ENCODE data around the gene ERI2.
A peak's percentile ranks its signal among the peaks of the same experiment; 100 is the strongest.

ERI2 gene

GRCh38 chr16:20806168-20807050 is at the start of gene ERI2, which contains the start of gene REXO5:
ERI2 (minus strand) TSS chr16:20806472; CDS start chr16:20806430, 42 bp downstream.
REXO5 (plus strand) TSS chr16:20806527; CDS start chr16:20806954, 427 bp downstream.
- peak; percentile 97 for DNase-seq (ENCODE audit: low read depth, low spot score)

GRCh38 chr16:20854963-20855362 is 48.7 kb upstream of the ERI2 start:
- DNase-seq (ENCODE audit: low read depth, low spot score): no peak

- DNase-seq (ENCODE audit: low read depth, low spot score): no peak
Measured at GRCh38 chr16:20853981-20854620, 47.8 kb upstream of the ERI2 start.

GRCh38 chr16:20853143-20853542 is 46.9 kb upstream of the ERI2 start:
- DNase-seq (ENCODE audit: low read depth, low spot score): no peak

- no peak for DNase-seq (ENCODE audit: low read depth, low spot score)
Measured at GRCh38 chr16:20851601-20852000, 45.3 kb upstream of the ERI2 start.

- DNase-seq (ENCODE audit: low read depth, low spot score): no peak
Measured at GRCh38 chr16:20850981-20851380, 44.7 kb upstream of the ERI2 start.

GRCh38 chr16:20849589-20850390 is 43.5 kb upstream of the ERI2 start:
- DNase-seq (ENCODE audit: low read depth, low spot score): peak; percentile 60

- DNase-seq (ENCODE audit: low read depth, low spot score): no peak
Measured at GRCh38 chr16:20847550-20847949, 41.3 kb upstream of the ERI2 start.

- no peak for DNase-seq (ENCODE audit: low read depth, low spot score)
Measured at GRCh38 chr16:20846551-20846950, 40.3 kb upstream of the ERI2 start.

GRCh38 chr16:20846030-20846429 is 39.8 kb upstream of the ERI2 start:
- no peak for DNase-seq (ENCODE audit: low read depth, low spot score)

GRCh38 chr16:20844588-20844987 is 38.3 kb upstream of the ERI2 start:
- DNase-seq (ENCODE audit: low read depth, low spot score): no peak

- no peak for DNase-seq (ENCODE audit: low read depth, low spot score)
Measured at GRCh38 chr16:20844054-20844453, 37.8 kb upstream of the ERI2 start.

- no peak for DNase-seq (ENCODE audit: low read depth, low spot score)
Measured at GRCh38 chr16:20839504-20839903, 33.2 kb upstream of the ERI2 start.

GRCh38 chr16:20838240-20838639 is 32.0 kb upstream of the ERI2 start:
- DNase-seq (ENCODE audit: low read depth, low spot score): no peak

- DNase-seq (ENCODE audit: low read depth, low spot score): no peak
Measured at GRCh38 chr16:20833086-20833485, 26.8 kb upstream of the ERI2 start.

- DNase-seq (ENCODE audit: low read depth, low spot score): no peak
Measured at GRCh38 chr16:20830372-20830771, 24.1 kb upstream of the ERI2 start.

- DNase-seq (ENCODE audit: low read depth, low spot score): no peak
Measured at GRCh38 chr16:20829536-20829935, 23.3 kb upstream of the ERI2 start.

GRCh38 chr16:20826039-20826566 is 19.8 kb upstream of the ERI2 start:
- DNase-seq (ENCODE audit: low read depth, low spot score): no peak

GRCh38 chr16:20822521-20823325 is 16.5 kb upstream of the ERI2 start:
- no peak for DNase-seq (ENCODE audit: low read depth, low spot score)

GRCh38 chr16:20821682-20822081 is 15.4 kb upstream of the ERI2 start:
- no peak for DNase-seq (ENCODE audit: low read depth, low spot score)

Measured in ELF-1 (cell line).